ENCODE data around the gene FAM20C. TPM values are rescaled to one million over a fixed set of nuclear protein-coding genes. Genes with fewer than 3 reads are reported as not detected.

Gene FAM20C
- total RNA-seq, 1 donor from 2014 or later: 22.2 TPM

GRCh38 chr7:265192-265997 is 73.0 kb downstream of the FAM20C start:
- H3K9me3 ChIP-seq (replicated peaks): peaks cover 7% of the 10 kb centered on the region
- peaks cover 5% of the 10 kb centered on the region for H3K27me3 ChIP-seq (ENCODE audit: low read depth)
- intact Hi-C loops (cut with micrococcal nuclease): no loop called here
- H3K4me3 ChIP-seq: no peak overlapping the region
- peaks cover 14% of the 10 kb centered on the region for H3K36me3 ChIP-seq
- H3K4me1 ChIP-seq: no peaks in the 10 kb centered on the region
- no peak for DNase-seq
- no peak overlapping the region for H3K27ac ChIP-seq (replicated peaks)
- TF ChIP-seq CTCF (IDR thresholded peaks at IDR 0.05; ENCODE audit: borderline replicate concordance): no peak

GRCh38 chr7:265998-266850 is 73.9 kb downstream of the FAM20C start:
- intact Hi-C loops (cut with micrococcal nuclease): no loop called here
- H3K27me3 ChIP-seq (ENCODE audit: low read depth): peaks cover 5% of the 10 kb centered on the region
- peaks cover 7% of the 10 kb centered on the region for H3K9me3 ChIP-seq (replicated peaks)
- TF ChIP-seq CTCF (IDR thresholded peaks at IDR 0.05; ENCODE audit: borderline replicate concordance): no peak
- no peak for DNase-seq
- H3K4me1 ChIP-seq: no peaks in the 10 kb centered on the region
- peaks cover 5% of the 10 kb centered on the region for H3K36me3 ChIP-seq
- H3K4me3 ChIP-seq: no peak overlapping the region
- H3K27ac ChIP-seq (replicated peaks): no peak overlapping the region

GRCh38 chr7:266851-267840 is 74.8 kb downstream of the FAM20C start:
- no peak overlapping the region for H3K4me3 ChIP-seq
- peaks cover 5% of the 10 kb centered on the region for H3K27me3 ChIP-seq (ENCODE audit: low read depth)
- H3K27ac ChIP-seq (replicated peaks): no peak overlapping the region
- DNase-seq: no peak
- intact Hi-C loops (cut with micrococcal nuclease): no loop called here
- H3K9me3 ChIP-seq (replicated peaks): peaks cover 7% of the 10 kb centered on the region
- H3K36me3 ChIP-seq: no peaks in the 10 kb centered on the region
- peak; percentile 52 for TF ChIP-seq CTCF (IDR thresholded peaks at IDR 0.05; ENCODE audit: borderline replicate concordance)
- H3K4me1 ChIP-seq: no peaks in the 10 kb centered on the region

GRCh38 chr7:268991-269390 is 76.6 kb downstream of the FAM20C start:
- no peak for DNase-seq
- TF ChIP-seq CTCF (IDR thresholded peaks at IDR 0.05; ENCODE audit: borderline replicate concordance): no peak
- peaks cover 5% of the 10 kb centered on the region for H3K27me3 ChIP-seq (ENCODE audit: low read depth)

GRCh38 chr7:269721-270120 is 77.3 kb downstream of the FAM20C start:
- TF ChIP-seq CTCF (IDR thresholded peaks at IDR 0.05; ENCODE audit: borderline replicate concordance): no peak
- Histone ChIP-seq H3K36me3 (no peaks in the 10 kb centered on the region), H3K4me1 (no peaks in the 10 kb centered on the region), H3K27ac (replicated peaks) (no peak overlapping the region), H3K9me3 (replicated peaks) (peaks cover 24% of the 10 kb centered on the region), H3K27me3 (ENCODE audit: low read depth) (peaks cover 5% of the 10 kb centered on the region), H3K4me3 (no peak overlapping the region)
- intact Hi-C loops (cut with micrococcal nuclease): no loop called here
- DNase-seq: no peak

More at GRCh38 chr7:268991-269390, 76.6 kb downstream of the FAM20C start:
- Histone ChIP-seq H3K9me3 (replicated peaks) (peaks cover 17% of the 10 kb centered on the region), H3K27ac (replicated peaks) (no peak overlapping the region), H3K4me3 (no peak overlapping the region), H3K4me1 (no peaks in the 10 kb centered on the region), H3K36me3 (no peaks in the 10 kb centered on the region)
- intact Hi-C loops (cut with micrococcal nuclease): no loop called here

Measured in left ventricle myocardium inferior (tissue), 1 donor.